Hepatocyte (in vitro differentiated cells): Measurements from ENCODE around the gene TXNDC15. TPM values are rescaled to one million over a fixed set of nuclear protein-coding genes. Genes with fewer than 3 reads are reported as not detected.

Experiments
- DNase-seq: peaks from one replicate; pipeline ENCODE4 v3.0.0-alpha.2; 2016; ENCODE audit warnings: low spot score
- H2AFZ ChIP-seq: fragments of 200-600 bp; sonication (generic); 2 replicates; pipeline ENCODE4 v1.6.0; 2016; ENCODE audit warnings: antibody characterized with exemption, mild to moderate bottlenecking
- H3K27ac ChIP-seq: fragments of 200-600 bp; sonication (generic); 2 replicates; pipeline ENCODE4 v1.5.1; 2016; ENCODE audit warnings: mild to moderate bottlenecking
- H3K27me3 ChIP-seq: fragments of 200-600 bp; sonication (generic); 2 replicates; pipeline ENCODE4 v1.6.1; 2016
- H3K36me3 ChIP-seq: fragments of 200-600 bp; sonication (generic); replicated peaks from 2 replicates; pipeline ENCODE4 v1.5.1; 2016; ENCODE audit warnings: low read depth; ENCODE audit not compliant: insufficient read depth
- H3K4me1 ChIP-seq: fragments of 200-600 bp; sonication (generic); 2 replicates; pipeline ENCODE4 v1.5.1; 2016; ENCODE audit warnings: mild to moderate bottlenecking, moderate library complexity; ENCODE audit not compliant: insufficient read depth
- H3K4me2 ChIP-seq: fragments of 200-600 bp; sonication (generic); 2 replicates; pipeline ENCODE4 v1.6.0; 2016
- H3K4me3 ChIP-seq: fragments of 200-600 bp; sonication (generic); 2 replicates; pipeline ENCODE4 v1.5.1; 2016; ENCODE audit warnings: mild to moderate bottlenecking
- H3K79me2 ChIP-seq: fragments of 200-600 bp; sonication (generic); 2 replicates; pipeline ENCODE4 v1.6.0; 2017; ENCODE audit warnings: mild to moderate bottlenecking
- H3K9me2 ChIP-seq: fragments of 200-600 bp; sonication (generic); replicated peaks from 2 replicates; pipeline ENCODE4 v1.6.0; 2017; ENCODE audit warnings: mild to moderate bottlenecking; ENCODE audit not compliant: insufficient read depth
- H3K9me3 ChIP-seq: fragments of 200-600 bp; sonication (generic); 2 replicates; pipeline ENCODE4 v1.5.1; 2016; ENCODE audit warnings: low read depth, mild to moderate bottlenecking
- H4K20me1 ChIP-seq: fragments of 200-600 bp; sonication (generic); 2 replicates; pipeline ENCODE4 v1.6.0; 2016; ENCODE audit warnings: mild to moderate bottlenecking; ENCODE audit not compliant: insufficient read depth, poor library complexity, severe bottlenecking
- CTCF ChIP-seq: fragments of 200-600 bp; sonication (generic); IDR thresholded peaks from 2 replicates; pipeline ENCODE4 v1.5.1; 2016; ENCODE audit warnings: antibody characterized with exemption, mild to moderate bottlenecking; ENCODE audit not compliant: poor library complexity
- EZH2 ChIP-seq: fragments of 200-600 bp; sonication (generic); IDR thresholded peaks from 2 replicates; pipeline ENCODE4 v1.6.1; 2016; ENCODE audit warnings: antibody characterized with exemption, mild to moderate bottlenecking, borderline replicate concordance
- EZH2phosphoT487 ChIP-seq: fragments of 200-600 bp; sonication (generic); IDR thresholded peaks from one replicate; pipeline ENCODE4 v1.6.1; 2018; ENCODE audit warnings: antibody characterized with exemption, mild to moderate bottlenecking, low read depth, moderate library complexity; ENCODE audit not compliant: unreplicated experiment, severe bottlenecking
- WGBS: methylation state at CpG from one replicate; pipeline ENCODE4 v1.1.6; 2016; ENCODE audit warnings: low lambda C conversion rate; ENCODE audit errors: missing lambda C conversion rate; 5-methylcytosine and 5-hydroxymethylcytosine counted together
- polyA plus RNA-seq: library from polyadenylated mRNA; unstranded; fragments of >200 nt; fragmentation: Nextera tagmentation; extraction: Ambion mirVana; gene quantifications from 2 replicates; pipeline ENCODE4 v1.2.1, GENCODE V29; 2016
- total RNA-seq: library from RNA; depleted of rRNA; stranded (reverse); fragments of >200 nt; gene quantifications from 2 replicates; pipeline ENCODE4 v1.2.3, GENCODE V29; 2014

Gene TXNDC15
- total and polyA plus RNA-seq, 2 experiments from 2014 or later, result 56.7 to 76.0 TPM

GRCh38 chr5:134874831-134875655 lies 872 bp downstream of the TXNDC15 start:
- Histone ChIP-seq H3K36me3 (no peaks in the 10 kb centered on the region), H3K79me2 (peaks cover 44% of the 10 kb centered on the region), H3K27me3 (no peaks in the 10 kb centered on the region), H4K20me1 (no peaks in the 10 kb centered on the region), H2AFZ (peak overlapping the region; percentile 96), H3K9me3 (no peaks in the 10 kb centered on the region), H3K4me3 (peak overlapping the region; percentile 84), H3K4me1 (peaks cover 14% of the 10 kb centered on the region), H3K4me2 (peak overlapping the region; percentile 74), H3K27ac (peak overlapping the region; percentile 97), H3K9me2 (no peaks in the 10 kb centered on the region)
- WGBS, result 11% methylated on average over 20 of the region's 20 CpGs
- DNase-seq, result peak; percentile 68
- TF ChIP-seq EZH2 (no peak), CTCF (no peak)

- Histone ChIP-seq H3K4me2 (no peak overlapping the region), H3K4me1 (peaks cover 14% of the 10 kb centered on the region), H3K4me3 (no peak overlapping the region), H4K20me1 (no peaks in the 10 kb centered on the region), H3K9me2 (no peaks in the 10 kb centered on the region), H3K27ac (no peak overlapping the region), H3K36me3 (no peaks in the 10 kb centered on the region), H3K79me2 (peaks cover 54% of the 10 kb centered on the region), H3K9me3 (no peaks in the 10 kb centered on the region), H3K27me3 (no peaks in the 10 kb centered on the region), H2AFZ (no peak overlapping the region)
- no peak for DNase-seq
- TF ChIP-seq CTCF, result no peak
- no peak for TF ChIP-seq EZH2
- no peak for TF ChIP-seq EZH2phosphoT487
Measured at GRCh38 chr5:134877159-134877558, 3.0 kb downstream of the TXNDC15 start.

- Histone ChIP-seq H2AFZ (no peak overlapping the region), H3K36me3 (no peaks in the 10 kb centered on the region), H3K4me1 (peaks cover 14% of the 10 kb centered on the region), H3K4me2 (no peak overlapping the region), H3K4me3 (no peak overlapping the region), H3K27me3 (no peaks in the 10 kb centered on the region), H3K79me2 (peaks cover 60% of the 10 kb centered on the region), H4K20me1 (no peaks in the 10 kb centered on the region), H3K9me2 (no peaks in the 10 kb centered on the region), H3K27ac (no peak overlapping the region), H3K9me3 (no peaks in the 10 kb centered on the region)
- no peak for DNase-seq
- WGBS, result 95% methylated on average over 3 of the region's 3 CpGs
- TF ChIP-seq EZH2phosphoT487 (no peak), EZH2 (no peak), CTCF (no peak)
Measured at GRCh38 chr5:134878403-134878802, 4.2 kb downstream of the TXNDC15 start.
